Heart right ventricle (tissue), 16 donors: ENCODE measurements around the gene MINAR1. TPM values are rescaled to one million over a fixed set of nuclear protein-coding genes. Genes with fewer than 3 reads are reported as not detected.
"Not testable (repeated sequence)": the region's sequence is repeated elsewhere in the genome, so short reads cannot be mapped to it uniquely, and the experiment has no call there.

Experiments used
- ATAC-seq, 8 donors: fragments of 200-7000 bp; cut with Tn5 transposase; one replicate each; pipeline ENCODE4 v1.9.1; 2020; ENCODE audit warnings: mild to moderate bottlenecking in 8 of 8, moderate library complexity in 8 of 8, moderate number of reproducible peaks in 1 of 8
- DNase-seq, 2 donors: peaks; one replicate each; pipeline ENCODE4 v3.0.0-alpha.2; 2020
- H3K27ac ChIP-seq, 10 donors: fragments of 200-600 bp; sonication (generic) in 2 of 10; one replicate each; pipeline versions ENCODE4 v1.5.0 to v1.8.0; 2020 to 2022; ENCODE audit warnings: mild to moderate bottlenecking in 3 of 10
- H3K27me3 ChIP-seq, 7 donors: fragments of 200-600 bp; one replicate each; pipeline ENCODE4 v1.8.0; 2021 to 2022; ENCODE audit warnings: mild to moderate bottlenecking in 2 of 7
- H3K36me3 ChIP-seq, 9 donors: fragments of 200-600 bp; sonication (generic) in 1 of 9; one replicate each; pipeline versions ENCODE4 v1.5.0 to v1.8.0; 2020 to 2022; ENCODE audit warnings: mild to moderate bottlenecking in 2 of 9
- H3K4me1 ChIP-seq, 9 donors: fragments of 200-600 bp; sonication (generic) in 1 of 9; one replicate each; pipeline versions ENCODE4 v1.5.0 to v1.8.0; 2020 to 2022; ENCODE audit warnings: mild to moderate bottlenecking in 4 of 9
- H3K4me3 ChIP-seq, 10 donors: fragments of 200-600 bp; sonication (generic) in 2 of 10; one replicate each; pipeline versions ENCODE4 v1.5.0 to v1.8.0; 2020 to 2022; ENCODE audit warnings: mild to moderate bottlenecking in 7 of 10, moderate library complexity in 2 of 10
- H3K9me3 ChIP-seq, 11 donors: fragments of 200-600 bp in 10 of 11; sonication (generic) in 2 of 11; one replicate each; pipeline versions ENCODE4 v1.5.0 to v1.8.0; 2013 to 2022; ENCODE audit warnings: mild to moderate bottlenecking in 2 of 11, control low read depth in 1 of 11, moderate library complexity in 1 of 11
- WGBS, 2 donors: extraction: QIAGEN DNeasy Blood & Tissue Kit; methylation state at CpG; one replicate each; pipeline ENCODE4 v1.1.7; 2013; ENCODE audit warnings: inconsistent platforms in 1 of 2; 5-methylcytosine and 5-hydroxymethylcytosine counted together
- intact Hi-C, 10 donors: fragments of 100-400 bp; cut with DNase I; formaldehyde crosslinking; loops; one replicate each; pipeline versions ENCODE4 v1.11.1 to v1.14.2; 2022
- polyA plus RNA-seq, 2 donors: library from polyadenylated mRNA; stranded (reverse); fragments of 200-250 nt; gene quantifications; one replicate each; pipeline ENCODE4 v1.2.3, GENCODE V29; 2013
- total RNA-seq, 10 donors: library from RNA; stranded (reverse); fragmentation: NEBNext Ultra II Directional in 3 of 10; extraction: Animal tissue kit (Norgen Biotek cat#: 25700) in 3 of 10; gene quantifications; one replicate each; pipeline versions ENCODE4 v1.2.1 to v1.2.4, GENCODE V29; 2021 to 2023
- TF ChIP-seq, protein P1 (sequence below), 9 donors: fragments of 200-600 bp; sonication (generic) in 2 of 9; IDR thresholded peaks; one replicate each; pipeline versions ENCODE4 v1.5.0 to v1.8.0; 2021 to 2022; ENCODE audit warnings: antibody characterized with exemption in 9 of 9, mild to moderate bottlenecking in 5 of 9, moderate library complexity in 1 of 9
- donor health status: Arrhythmogenic right ventricular cardiomyopathy.
- donor health status: ischemic (EF 13 %, LVEDD 7.1; RV severe dilation, severe dysfunction).
- donor health status: healthy with polysubstance abuse.
- donor health status: DM: no; HTN: yes; CAD: no.
- donor health status: DM: no; HTN: no; CAD: no.
- donor health status: ischemic (EF 25% LVEDD 6.9; RV normal size, moderate dysfunction).
- donor health status: ischemic (EF 25% LVEDD 5.7; RV mildly dilated, moderate dysfunction).
- donor health status: healthy.
- donor health status: DM: yes; HTN: yes; CAD: no.
- donor health status: Ischemic cardiomyopathy.
- donor health status: ischemic (EF 35%, LVEDD 5.7; RV mildly dilated, moderate dysfunction).
- donor health status: nonischemic (EF 11% LVEDD 7.7; RV severe dilation, severe dysfunction).
- donor health status: DM: yes; HTN: yes; CAD: no.
- donor health status: PGD.
- donor health status: ischemic (EF 29% LVEDD 5.4; RV normal size, mild dysfunction).
- donor health status: nonischemic (EF 23%, LVEDD 6.1; RV moderate dilation, normal function).

The MINAR1 gene
- total and polyA plus RNA-seq, 12 donors = under 0.01 to 0.28 (median 0.06) TPM

DNA sequence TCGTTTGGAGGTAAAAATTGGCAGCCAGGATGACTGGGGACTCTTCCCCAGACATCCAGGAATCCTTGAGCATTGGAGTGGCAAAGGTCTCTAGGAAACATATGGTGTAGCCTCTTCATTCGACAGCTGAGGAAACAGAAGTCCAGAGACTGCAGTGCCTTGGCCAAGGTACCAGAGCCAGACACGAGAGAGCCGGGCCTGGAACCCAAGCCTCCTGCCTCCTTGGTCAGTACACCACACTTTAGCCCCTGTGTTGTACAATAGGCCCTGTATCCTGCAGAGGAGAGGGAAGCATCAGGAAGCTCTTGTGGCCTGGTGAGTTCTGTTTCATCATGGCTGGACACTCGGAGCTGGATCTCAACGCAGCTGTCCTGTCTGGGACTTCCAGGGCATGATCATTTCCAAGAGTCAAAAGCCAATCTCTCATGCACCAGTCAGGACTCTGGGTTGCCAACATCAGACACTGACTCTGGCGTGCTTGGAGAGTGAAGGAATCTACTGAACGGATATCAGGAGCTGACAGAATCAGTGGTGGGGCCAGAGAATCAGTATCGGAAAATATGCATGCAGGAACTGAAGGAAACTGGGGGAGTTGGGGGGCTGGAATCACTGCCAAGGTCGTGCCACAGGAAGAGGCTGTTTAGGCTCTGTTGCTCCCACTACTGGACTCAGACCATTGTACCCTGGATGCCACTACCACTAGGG, 6.4 kb upstream of the MINAR1 start:
- DNase-seq (no peak), ATAC-seq (no peak)
- no peaks in the 10 kb centered on the region for H3K9me3 ChIP-seq
- H3K4me1 ChIP-seq = no peaks in the 10 kb centered on the region
- WGBS, 2 donors = 71 to 74% methylated on average over 10 of the region's 10 CpGs
- intact Hi-C loops = no loop called here
- peaks cover 0 to 79% (median 40%) of the 10 kb centered on the region in 7 donors for H3K27me3 ChIP-seq
- H3K36me3 ChIP-seq = no peaks in the 10 kb centered on the region
- TF ChIP-seq, protein P1, sequence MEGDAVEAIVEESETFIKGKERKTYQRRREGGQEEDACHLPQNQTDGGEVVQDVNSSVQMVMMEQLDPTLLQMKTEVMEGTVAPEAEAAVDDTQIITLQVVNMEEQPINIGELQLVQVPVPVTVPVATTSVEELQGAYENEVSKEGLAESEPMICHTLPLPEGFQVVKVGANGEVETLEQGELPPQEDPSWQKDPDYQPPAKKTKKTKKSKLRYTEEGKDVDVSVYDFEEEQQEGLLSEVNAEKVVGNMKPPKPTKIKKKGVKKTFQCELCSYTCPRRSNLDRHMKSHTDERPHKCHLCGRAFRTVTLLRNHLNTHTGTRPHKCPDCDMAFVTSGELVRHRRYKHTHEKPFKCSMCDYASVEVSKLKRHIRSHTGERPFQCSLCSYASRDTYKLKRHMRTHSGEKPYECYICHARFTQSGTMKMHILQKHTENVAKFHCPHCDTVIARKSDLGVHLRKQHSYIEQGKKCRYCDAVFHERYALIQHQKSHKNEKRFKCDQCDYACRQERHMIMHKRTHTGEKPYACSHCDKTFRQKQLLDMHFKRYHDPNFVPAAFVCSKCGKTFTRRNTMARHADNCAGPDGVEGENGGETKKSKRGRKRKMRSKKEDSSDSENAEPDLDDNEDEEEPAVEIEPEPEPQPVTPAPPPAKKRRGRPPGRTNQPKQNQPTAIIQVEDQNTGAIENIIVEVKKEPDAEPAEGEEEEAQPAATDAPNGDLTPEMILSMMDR (IDR thresholded peaks at IDR 0.05) = no peak
- no peak overlapping the region for H3K27ac ChIP-seq
- H3K4me3 ChIP-seq = no peak overlapping the region

DNA sequence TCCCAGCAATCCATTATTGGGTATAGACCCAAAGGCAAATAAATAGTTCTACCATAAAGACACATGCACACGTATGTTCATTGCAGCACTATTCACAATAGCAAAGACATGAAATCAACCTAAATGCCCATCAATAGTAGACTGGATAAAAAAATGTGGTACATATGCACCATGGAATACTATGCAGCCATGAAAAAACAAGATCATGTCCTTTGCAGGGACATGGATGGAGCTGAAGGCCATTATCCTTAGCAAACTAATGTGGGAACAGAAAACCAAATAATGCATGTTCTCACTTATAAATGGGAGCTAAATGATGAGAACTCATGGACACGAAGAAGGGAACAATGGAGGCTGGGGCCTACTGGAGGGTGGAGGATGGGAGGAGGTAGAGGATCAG, 5.2 kb upstream of the MINAR1 start:
- DNase-seq, intact Hi-C loops, ATAC-seq, H3K4me3 ChIP-seq, H3K27ac ChIP-seq, H3K4me1 ChIP-seq, H3K36me3 ChIP-seq, H3K9me3 ChIP-seq: not testable (repeated sequence)
- WGBS, 2 donors = 94 to 98% methylated on average over 2 of the region's 2 CpGs
- H3K27me3 ChIP-seq = peaks cover 8 to 86% (median 51%) of the 10 kb centered on the region in 7 donors

DNA sequence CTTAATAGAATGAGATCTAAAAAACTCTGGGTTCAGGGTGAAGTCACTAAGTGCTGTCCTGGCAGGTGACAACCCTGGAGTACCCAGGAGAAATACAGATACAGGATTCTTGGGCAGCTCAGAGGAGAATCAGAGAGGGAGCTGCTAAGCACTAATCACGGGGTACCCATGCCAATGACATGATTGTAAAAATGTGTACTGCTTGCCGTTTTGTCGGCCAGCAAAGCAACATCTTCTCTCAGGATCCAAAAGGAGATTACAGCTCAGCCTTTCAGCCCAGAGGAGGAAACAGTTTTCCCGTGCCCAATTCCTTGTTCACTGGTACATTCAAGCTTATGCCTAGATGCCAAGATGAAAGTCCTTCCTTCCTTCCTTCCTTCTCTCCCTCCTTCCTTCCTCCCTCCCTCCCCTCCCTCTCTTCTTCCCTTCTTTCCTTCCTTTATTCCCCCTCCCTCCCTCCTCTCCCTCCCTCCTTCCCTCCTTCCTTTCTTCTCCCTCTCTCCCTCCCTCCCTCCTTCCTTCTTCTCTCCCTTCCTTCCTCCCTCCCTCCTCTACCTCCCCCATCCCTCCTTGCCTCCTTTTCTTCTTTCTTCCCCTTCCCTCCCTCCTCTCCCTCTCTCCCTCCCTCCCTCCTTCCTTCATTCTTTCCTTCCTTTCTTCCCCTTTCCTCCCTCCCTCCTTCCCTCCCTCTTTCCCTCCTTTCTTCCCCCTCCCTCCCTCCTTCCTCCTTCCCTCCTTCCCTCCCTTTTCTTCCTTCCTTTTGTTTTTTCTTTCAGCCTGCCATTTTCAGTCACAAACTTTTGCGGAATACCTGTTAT, 4.1 kb upstream of the MINAR1 start:
- Histone ChIP-seq H3K9me3 (no peaks in the 10 kb centered on the region), H3K27me3 (peaks cover 15 to 94% (median 62%) of the 10 kb centered on the region in 7 donors), H3K4me1 (peaks cover 0 to 17% (median 15%) of the 10 kb centered on the region in 9 donors), H3K36me3 (no peaks in the 10 kb centered on the region), H3K4me3 (no peak overlapping the region), H3K27ac (no peak overlapping the region)
- TF ChIP-seq, protein P1 (IDR thresholded peaks at IDR 0.05) = no peak
- DNase-seq (no peak), ATAC-seq (no peak)
- intact Hi-C loops = no loop called here
- 58 to 67% methylated on average over 5 of the region's 5 CpGs for WGBS, 2 donors

DNA sequence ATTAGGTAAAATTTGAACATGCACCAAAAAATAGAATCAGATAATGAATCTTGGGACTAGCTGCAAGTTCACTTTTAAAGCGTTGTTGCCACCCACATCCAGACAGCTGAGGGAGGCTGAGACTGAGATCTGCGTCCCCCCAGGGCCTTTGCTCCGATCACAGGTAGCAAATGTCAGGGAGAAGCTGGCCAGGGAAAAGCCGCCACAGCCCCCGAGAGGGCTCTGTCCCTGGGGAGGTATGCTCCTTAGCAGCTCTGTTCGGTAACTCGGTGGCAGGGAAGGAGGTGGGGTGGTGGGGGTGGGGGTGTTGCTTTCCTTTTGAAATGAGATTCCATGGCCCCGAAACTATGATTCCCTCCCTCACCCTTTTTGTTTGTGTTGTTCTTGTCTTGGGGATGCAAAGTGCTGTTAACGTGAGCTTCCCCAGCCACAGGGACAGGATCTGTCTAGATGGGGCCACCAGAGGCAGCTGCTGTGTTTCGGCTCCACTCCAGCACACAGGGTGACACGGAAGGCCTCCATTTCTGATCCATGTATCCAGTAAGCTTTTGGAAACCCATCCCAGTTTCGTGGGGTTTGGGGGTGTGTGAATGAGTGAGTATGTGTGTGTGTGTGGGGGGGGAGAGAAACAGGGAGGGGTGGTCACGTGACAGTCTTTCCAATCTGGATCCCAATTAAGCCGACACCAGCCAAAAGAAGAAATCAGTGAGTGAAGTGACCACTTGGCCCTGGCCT, 1.1 kb upstream of the MINAR1 start:
- H3K4me1 ChIP-seq = peaks cover 0 to 17% (median 15%) of the 10 kb centered on the region in 9 donors
- H3K9me3 ChIP-seq = no peaks in the 10 kb centered on the region
- no peak overlapping the region for H3K27ac ChIP-seq
- H3K36me3 ChIP-seq = no peaks in the 10 kb centered on the region
- no peak for ATAC-seq
- TF ChIP-seq, protein P1 (IDR thresholded peaks at IDR 0.05) = no peak
- WGBS, 2 donors = 18 to 19% methylated on average over 14 of the region's 14 CpGs
- DNase-seq = no peak
- intact Hi-C loops = no loop called here
- H3K27me3 ChIP-seq = peaks cover 15 to 92% (median 87%) of the 10 kb centered on the region in 7 donors
- peak overlapping the region in 9 of 10 donors; percentile 26 to 53 (median 47) for H3K4me3 ChIP-seq
